Measurements from ENCODE around the gene NCR3LG1.

GRCh38 chr11:17371614-17372013 is 20.0 kb downstream of the NCR3LG1 start:
- TF ChIP-seq CTCF (IDR thresholded peaks at IDR 0.05): no peak
- no peak for TF ChIP-seq POLR2AphosphoS5 (IDR thresholded peaks at IDR 0.05)
- no peak for TF ChIP-seq POLR2A (IDR thresholded peaks at IDR 0.05)
- TF ChIP-seq EP300 (IDR thresholded peaks at IDR 0.05): no peak

Data from suprapubic skin (tissue), 4 donors.